Measurements from ENCODE around the gene MYO1B. TPM values are rescaled to one million over a fixed set of nuclear protein-coding genes. Genes with fewer than 3 reads are reported as not detected.
A peak's percentile ranks its signal among the peaks of the same experiment; 100 is the strongest.

The MYO1B gene
- total and polyA plus RNA-seq, 2 donors, result 26.5 to 28.5 TPM

- Histone ChIP-seq H3K27ac (ENCODE audit: low read depth in 1 of 2, low read length in 1 of 2) (peak overlapping the region in 1 of 2 donors; percentile 15), H3K27me3 (ENCODE audit: control insufficient read depth in 2 of 2, insufficient read depth in 1 of 2, low read length in 1 of 2) (no peaks in the 10 kb centered on the region), H3K4me3 (ENCODE audit: low read length in 2 of 2) (no peak overlapping the region), H3K36me3 (ENCODE audit: control insufficient read depth in 2 of 2, insufficient read depth in 2 of 2, low read length in 1 of 2) (no peaks in the 10 kb centered on the region), H3K9me3 (ENCODE audit: control insufficient read depth in 2 of 2, insufficient read depth in 1 of 2, low read length in 1 of 2) (peaks cover 0 to 3% of the 10 kb centered on the region in 2 donors), H3K4me1 (ENCODE audit: control insufficient read depth in 2 of 2, insufficient read depth in 2 of 2, low read length in 2 of 2) (peaks cover 8 to 18% of the 10 kb centered on the region in 2 donors)
- 78% methylated on average over 4 of the region's 4 CpGs for WGBS
- DNase-seq (ENCODE audit: low read depth in 6 of 9, low spot score in 9 of 9), result peak in 1 of 9 donors; percentile 12
Measured at GRCh38 chr2:191204433-191204832, 40.8 kb upstream of the MYO1B start.

GRCh38 chr2:191206613-191207471 is 38.4 kb upstream of the MYO1B start:
- WGBS, result 91% methylated on average over 13 of the region's 13 CpGs
- Histone ChIP-seq H3K27ac (ENCODE audit: low read depth in 1 of 2, low read length in 1 of 2) (peak overlapping the region in 1 of 2 donors; percentile 53), H3K4me3 (ENCODE audit: low read length in 2 of 2) (no peak overlapping the region)

GRCh38 chr2:191209340-191209739 is 35.9 kb upstream of the MYO1B start:
- Histone ChIP-seq H3K27ac (ENCODE audit: low read depth in 1 of 2, low read length in 1 of 2) (no peak overlapping the region), H3K4me1 (ENCODE audit: control insufficient read depth in 2 of 2, insufficient read depth in 2 of 2, low read length in 2 of 2) (peaks cover 0 to 10% of the 10 kb centered on the region in 2 donors), H3K36me3 (ENCODE audit: control insufficient read depth in 2 of 2, insufficient read depth in 2 of 2, low read length in 1 of 2) (no peaks in the 10 kb centered on the region), H3K27me3 (ENCODE audit: control insufficient read depth in 2 of 2, insufficient read depth in 1 of 2, low read length in 1 of 2) (no peaks in the 10 kb centered on the region), H3K4me3 (ENCODE audit: low read length in 2 of 2) (no peak overlapping the region), H3K9me3 (ENCODE audit: control insufficient read depth in 2 of 2, insufficient read depth in 1 of 2, low read length in 1 of 2) (no peaks in the 10 kb centered on the region)
- WGBS, result 91% methylated on average over 1 of the region's 1 CpG
- no peak for DNase-seq (ENCODE audit: low read depth in 6 of 9, low spot score in 9 of 9)

More at GRCh38 chr2:191206613-191207471, 38.4 kb upstream of the MYO1B start:
- DNase-seq (ENCODE audit: low read depth in 6 of 9, low spot score in 9 of 9), result peak in 1 of 9 donors; percentile 37
- no peaks in the 10 kb centered on the region for H3K36me3 ChIP-seq (ENCODE audit: control insufficient read depth in 2 of 2, insufficient read depth in 2 of 2, low read length in 1 of 2)
- H3K27me3 ChIP-seq (ENCODE audit: control insufficient read depth in 2 of 2, insufficient read depth in 1 of 2, low read length in 1 of 2), result no peaks in the 10 kb centered on the region
- H3K9me3 ChIP-seq (ENCODE audit: control insufficient read depth in 2 of 2, insufficient read depth in 1 of 2, low read length in 1 of 2), result peaks cover 0 to 3% of the 10 kb centered on the region in 2 donors
- peaks cover 8 to 18% of the 10 kb centered on the region in 2 donors for H3K4me1 ChIP-seq (ENCODE audit: control insufficient read depth in 2 of 2, insufficient read depth in 2 of 2, low read length in 2 of 2)

- H3K27ac ChIP-seq (ENCODE audit: low read depth in 1 of 2, low read length in 1 of 2), result no peak overlapping the region
Measured at GRCh38 chr2:191212119-191212518, 33.1 kb upstream of the MYO1B start.

GRCh38 chr2:191213333-191213732 is 31.9 kb upstream of the MYO1B start:
- Histone ChIP-seq H3K4me3 (ENCODE audit: low read length in 2 of 2) (no peak overlapping the region), H3K9me3 (ENCODE audit: control insufficient read depth in 2 of 2, insufficient read depth in 1 of 2, low read length in 1 of 2) (no peaks in the 10 kb centered on the region), H3K27me3 (ENCODE audit: control insufficient read depth in 2 of 2, insufficient read depth in 1 of 2, low read length in 1 of 2) (no peaks in the 10 kb centered on the region), H3K36me3 (ENCODE audit: control insufficient read depth in 2 of 2, insufficient read depth in 2 of 2, low read length in 1 of 2) (no peaks in the 10 kb centered on the region), H3K27ac (ENCODE audit: low read depth in 1 of 2, low read length in 1 of 2) (no peak overlapping the region), H3K4me1 (ENCODE audit: control insufficient read depth in 2 of 2, insufficient read depth in 2 of 2, low read length in 2 of 2) (peaks cover 0 to under 1% of the 10 kb centered on the region in 2 donors)
- no peak for DNase-seq (ENCODE audit: low read depth in 6 of 9, low spot score in 9 of 9)

More at GRCh38 chr2:191212119-191212518, 33.1 kb upstream of the MYO1B start:
- no peaks in the 10 kb centered on the region for H3K4me1 ChIP-seq (ENCODE audit: control insufficient read depth in 2 of 2, insufficient read depth in 2 of 2, low read length in 2 of 2)
- H3K27me3 ChIP-seq (ENCODE audit: control insufficient read depth in 2 of 2, insufficient read depth in 1 of 2, low read length in 1 of 2), result no peaks in the 10 kb centered on the region
- no peaks in the 10 kb centered on the region for H3K9me3 ChIP-seq (ENCODE audit: control insufficient read depth in 2 of 2, insufficient read depth in 1 of 2, low read length in 1 of 2)
- no peak for DNase-seq (ENCODE audit: low read depth in 6 of 9, low spot score in 9 of 9)
- no peaks in the 10 kb centered on the region for H3K36me3 ChIP-seq (ENCODE audit: control insufficient read depth in 2 of 2, insufficient read depth in 2 of 2, low read length in 1 of 2)
- H3K4me3 ChIP-seq (ENCODE audit: low read length in 2 of 2), result no peak overlapping the region

GRCh38 chr2:191215230-191215629 is 30.0 kb upstream of the MYO1B start:
- DNase-seq (ENCODE audit: low read depth in 6 of 9, low spot score in 9 of 9), result no peak
- no peaks in the 10 kb centered on the region for H3K36me3 ChIP-seq (ENCODE audit: control insufficient read depth in 2 of 2, insufficient read depth in 2 of 2, low read length in 1 of 2)
- no peak overlapping the region for H3K27ac ChIP-seq (ENCODE audit: low read depth in 1 of 2, low read length in 1 of 2)
- peaks cover 2 to 3% of the 10 kb centered on the region in 2 donors for H3K4me1 ChIP-seq (ENCODE audit: control insufficient read depth in 2 of 2, insufficient read depth in 2 of 2, low read length in 2 of 2)
- H3K4me3 ChIP-seq (ENCODE audit: low read length in 2 of 2), result no peak overlapping the region
- no peaks in the 10 kb centered on the region for H3K9me3 ChIP-seq (ENCODE audit: control insufficient read depth in 2 of 2, insufficient read depth in 1 of 2, low read length in 1 of 2)
- WGBS, result 100% methylated on average over 1 of the region's 1 CpG
- H3K27me3 ChIP-seq (ENCODE audit: control insufficient read depth in 2 of 2, insufficient read depth in 1 of 2, low read length in 1 of 2), result no peaks in the 10 kb centered on the region

- no peaks in the 10 kb centered on the region for H3K27me3 ChIP-seq (ENCODE audit: control insufficient read depth in 2 of 2, insufficient read depth in 1 of 2, low read length in 1 of 2)
- H3K36me3 ChIP-seq (ENCODE audit: control insufficient read depth in 2 of 2, insufficient read depth in 2 of 2, low read length in 1 of 2), result no peaks in the 10 kb centered on the region
- H3K4me3 ChIP-seq (ENCODE audit: low read length in 2 of 2), result no peak overlapping the region
- H3K27ac ChIP-seq (ENCODE audit: low read depth in 1 of 2, low read length in 1 of 2), result no peak overlapping the region
- no peak for DNase-seq (ENCODE audit: low read depth in 6 of 9, low spot score in 9 of 9)
- H3K4me1 ChIP-seq (ENCODE audit: control insufficient read depth in 2 of 2, insufficient read depth in 2 of 2, low read length in 2 of 2), result peaks cover 2 to 3% of the 10 kb centered on the region in 2 donors
- H3K9me3 ChIP-seq (ENCODE audit: control insufficient read depth in 2 of 2, insufficient read depth in 1 of 2, low read length in 1 of 2), result no peaks in the 10 kb centered on the region
Measured at GRCh38 chr2:191215666-191216065, 29.5 kb upstream of the MYO1B start.

GRCh38 chr2:191217580-191217979 is 27.6 kb upstream of the MYO1B start:
- Histone ChIP-seq H3K4me1 (ENCODE audit: control insufficient read depth in 2 of 2, insufficient read depth in 2 of 2, low read length in 2 of 2) (peaks cover 2 to 3% of the 10 kb centered on the region in 2 donors), H3K4me3 (ENCODE audit: low read length in 2 of 2) (no peak overlapping the region), H3K27ac (ENCODE audit: low read depth in 1 of 2, low read length in 1 of 2) (no peak overlapping the region), H3K9me3 (ENCODE audit: control insufficient read depth in 2 of 2, insufficient read depth in 1 of 2, low read length in 1 of 2) (no peaks in the 10 kb centered on the region), H3K36me3 (ENCODE audit: control insufficient read depth in 2 of 2, insufficient read depth in 2 of 2, low read length in 1 of 2) (no peaks in the 10 kb centered on the region), H3K27me3 (ENCODE audit: control insufficient read depth in 2 of 2, insufficient read depth in 1 of 2, low read length in 1 of 2) (no peaks in the 10 kb centered on the region)
- DNase-seq (ENCODE audit: low read depth in 6 of 9, low spot score in 9 of 9), result no peak
- WGBS, result 17% methylated on average over 1 of the region's 1 CpG

- H3K4me1 ChIP-seq (ENCODE audit: control insufficient read depth in 2 of 2, insufficient read depth in 2 of 2, low read length in 2 of 2), result peaks cover 2 to 3% of the 10 kb centered on the region in 2 donors
- H3K9me3 ChIP-seq (ENCODE audit: control insufficient read depth in 2 of 2, insufficient read depth in 1 of 2, low read length in 1 of 2), result no peaks in the 10 kb centered on the region
- no peaks in the 10 kb centered on the region for H3K27me3 ChIP-seq (ENCODE audit: control insufficient read depth in 2 of 2, insufficient read depth in 1 of 2, low read length in 1 of 2)
- no peaks in the 10 kb centered on the region for H3K36me3 ChIP-seq (ENCODE audit: control insufficient read depth in 2 of 2, insufficient read depth in 2 of 2, low read length in 1 of 2)
- no peak overlapping the region for H3K4me3 ChIP-seq (ENCODE audit: low read length in 2 of 2)
- WGBS, result 42% methylated on average over 5 of the region's 5 CpGs
- DNase-seq (ENCODE audit: low read depth in 6 of 9, low spot score in 9 of 9), result peak; percentile 39 to 85 (median 65)
- no peak overlapping the region for H3K27ac ChIP-seq (ENCODE audit: low read depth in 1 of 2, low read length in 1 of 2)
Measured at GRCh38 chr2:191218292-191218898, 26.8 kb upstream of the MYO1B start.

Measured in thymus (tissue), 11 donors.